ENCODE measurements around the gene ARMC9. TPM values are rescaled to one million over a fixed set of nuclear protein-coding genes. Genes with fewer than 3 reads are reported as not detected.

ARMC9 gene
- total RNA-seq, 1 donor from 2014 or later = 19.3 TPM

DNA sequence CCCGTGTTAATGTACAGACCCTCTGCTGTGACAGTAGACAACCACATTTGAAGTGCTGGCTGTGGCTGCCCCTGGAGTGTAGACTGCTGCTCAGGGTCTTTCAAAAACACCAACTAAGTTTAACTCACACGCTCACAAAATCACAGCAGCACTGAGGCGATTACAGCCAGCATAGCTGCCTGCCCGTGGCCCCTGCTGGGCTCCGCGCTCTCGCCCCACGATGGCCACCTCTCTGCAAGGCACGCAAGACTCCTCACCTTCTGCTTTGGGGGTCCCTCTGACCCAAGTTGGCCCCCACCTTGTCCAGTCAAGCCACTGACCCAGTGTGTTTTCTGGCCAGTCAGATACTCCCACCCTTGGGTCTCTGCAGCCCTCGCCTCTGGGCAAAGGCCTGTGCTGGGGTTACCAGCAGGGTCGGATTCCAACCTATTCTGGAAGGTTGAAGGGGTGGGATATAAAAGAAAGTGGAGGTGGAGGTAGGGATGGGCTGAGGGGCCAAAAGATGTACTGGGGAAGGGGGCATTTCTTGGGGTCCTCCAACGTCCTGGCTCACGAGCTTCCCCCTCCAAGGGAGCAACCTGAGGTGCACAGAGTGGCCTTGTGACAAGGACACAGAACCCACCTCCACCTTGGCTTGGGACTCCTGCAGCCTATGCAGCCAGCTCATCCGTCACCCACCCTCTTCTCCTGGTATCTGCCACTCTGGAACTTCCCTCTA, 194.2 kb downstream of the ARMC9 start:
- Mint-ChIP-seq H3K27ac (ENCODE audit: unreplicated experiment) (no peak overlapping the region), H3K4me3 (ENCODE audit: unreplicated experiment) (no peak overlapping the region), H3K27me3 (ENCODE audit: unreplicated experiment) (peaks cover 15% of the 10 kb centered on the region), H3K36me3 (ENCODE audit: unreplicated experiment) (no peaks in the 10 kb centered on the region), H3K4me1 (ENCODE audit: low read depth, unreplicated experiment) (no peaks in the 10 kb centered on the region), H3K9me3 (ENCODE audit: unreplicated experiment) (peaks cover under 1% of the 10 kb centered on the region)
- TF ChIP-seq, protein P1, sequence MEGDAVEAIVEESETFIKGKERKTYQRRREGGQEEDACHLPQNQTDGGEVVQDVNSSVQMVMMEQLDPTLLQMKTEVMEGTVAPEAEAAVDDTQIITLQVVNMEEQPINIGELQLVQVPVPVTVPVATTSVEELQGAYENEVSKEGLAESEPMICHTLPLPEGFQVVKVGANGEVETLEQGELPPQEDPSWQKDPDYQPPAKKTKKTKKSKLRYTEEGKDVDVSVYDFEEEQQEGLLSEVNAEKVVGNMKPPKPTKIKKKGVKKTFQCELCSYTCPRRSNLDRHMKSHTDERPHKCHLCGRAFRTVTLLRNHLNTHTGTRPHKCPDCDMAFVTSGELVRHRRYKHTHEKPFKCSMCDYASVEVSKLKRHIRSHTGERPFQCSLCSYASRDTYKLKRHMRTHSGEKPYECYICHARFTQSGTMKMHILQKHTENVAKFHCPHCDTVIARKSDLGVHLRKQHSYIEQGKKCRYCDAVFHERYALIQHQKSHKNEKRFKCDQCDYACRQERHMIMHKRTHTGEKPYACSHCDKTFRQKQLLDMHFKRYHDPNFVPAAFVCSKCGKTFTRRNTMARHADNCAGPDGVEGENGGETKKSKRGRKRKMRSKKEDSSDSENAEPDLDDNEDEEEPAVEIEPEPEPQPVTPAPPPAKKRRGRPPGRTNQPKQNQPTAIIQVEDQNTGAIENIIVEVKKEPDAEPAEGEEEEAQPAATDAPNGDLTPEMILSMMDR (IDR thresholded peaks at IDR 0.05; ENCODE audit: partially characterized antibody, unreplicated experiment) = no peak
- no peak for DNase-seq

DNA sequence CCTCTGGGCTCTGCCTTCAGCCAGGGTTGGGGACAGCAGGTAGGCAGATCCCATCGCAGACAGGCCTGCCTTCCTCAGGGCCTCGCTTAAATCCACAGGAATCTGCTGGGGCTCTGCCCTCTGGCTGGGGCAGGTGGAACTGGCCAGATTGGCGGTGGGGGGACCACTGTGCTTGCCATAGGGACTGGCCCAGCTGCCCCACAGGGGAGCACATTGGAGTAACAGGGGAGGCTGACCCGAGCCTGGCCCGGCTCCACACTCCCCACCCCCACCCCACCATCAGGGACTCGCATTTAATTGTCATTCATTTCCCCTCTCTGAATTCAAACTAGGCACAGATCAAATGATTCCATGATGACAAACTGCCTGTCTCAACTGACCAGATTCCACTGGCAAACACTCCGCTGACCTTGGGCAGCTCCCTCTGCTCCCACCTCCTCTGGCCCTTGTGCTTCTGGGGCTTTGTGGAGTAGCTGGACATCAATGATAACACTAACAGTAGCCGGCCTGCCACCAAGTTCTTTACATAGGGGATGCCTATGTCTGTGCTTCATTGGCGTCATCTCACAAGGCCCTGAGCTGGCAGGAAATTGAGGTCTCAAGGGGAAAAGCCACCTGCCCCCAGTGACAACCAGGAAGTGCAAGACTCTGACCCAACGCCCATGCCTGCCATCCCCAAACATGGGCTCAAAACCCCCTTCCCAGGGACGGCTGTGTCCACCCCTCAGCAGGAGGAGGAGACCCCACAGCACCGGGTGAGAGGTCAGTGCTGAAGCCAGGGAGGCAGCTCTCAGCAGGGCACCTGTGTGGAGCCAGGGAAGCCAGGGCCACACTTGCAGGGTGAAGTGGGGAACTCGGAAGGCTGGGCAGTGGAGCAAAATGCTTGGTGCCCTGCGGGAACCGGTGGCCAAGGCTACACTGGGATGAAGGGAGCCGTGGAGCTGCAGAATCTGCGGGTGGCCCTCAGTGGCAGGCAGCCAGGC, 195.0 kb downstream of the ARMC9 start:
- Mint-ChIP-seq H3K27me3 (ENCODE audit: unreplicated experiment) (peaks cover 15% of the 10 kb centered on the region), H3K4me1 (ENCODE audit: low read depth, unreplicated experiment) (no peaks in the 10 kb centered on the region), H3K27ac (ENCODE audit: unreplicated experiment) (no peak overlapping the region), H3K4me3 (ENCODE audit: unreplicated experiment) (no peak overlapping the region), H3K36me3 (ENCODE audit: unreplicated experiment) (no peaks in the 10 kb centered on the region), H3K9me3 (ENCODE audit: unreplicated experiment) (peaks cover 2% of the 10 kb centered on the region)
- TF ChIP-seq, protein P1 (IDR thresholded peaks at IDR 0.05; ENCODE audit: partially characterized antibody, unreplicated experiment) = no peak
- no peak for DNase-seq

DNA sequence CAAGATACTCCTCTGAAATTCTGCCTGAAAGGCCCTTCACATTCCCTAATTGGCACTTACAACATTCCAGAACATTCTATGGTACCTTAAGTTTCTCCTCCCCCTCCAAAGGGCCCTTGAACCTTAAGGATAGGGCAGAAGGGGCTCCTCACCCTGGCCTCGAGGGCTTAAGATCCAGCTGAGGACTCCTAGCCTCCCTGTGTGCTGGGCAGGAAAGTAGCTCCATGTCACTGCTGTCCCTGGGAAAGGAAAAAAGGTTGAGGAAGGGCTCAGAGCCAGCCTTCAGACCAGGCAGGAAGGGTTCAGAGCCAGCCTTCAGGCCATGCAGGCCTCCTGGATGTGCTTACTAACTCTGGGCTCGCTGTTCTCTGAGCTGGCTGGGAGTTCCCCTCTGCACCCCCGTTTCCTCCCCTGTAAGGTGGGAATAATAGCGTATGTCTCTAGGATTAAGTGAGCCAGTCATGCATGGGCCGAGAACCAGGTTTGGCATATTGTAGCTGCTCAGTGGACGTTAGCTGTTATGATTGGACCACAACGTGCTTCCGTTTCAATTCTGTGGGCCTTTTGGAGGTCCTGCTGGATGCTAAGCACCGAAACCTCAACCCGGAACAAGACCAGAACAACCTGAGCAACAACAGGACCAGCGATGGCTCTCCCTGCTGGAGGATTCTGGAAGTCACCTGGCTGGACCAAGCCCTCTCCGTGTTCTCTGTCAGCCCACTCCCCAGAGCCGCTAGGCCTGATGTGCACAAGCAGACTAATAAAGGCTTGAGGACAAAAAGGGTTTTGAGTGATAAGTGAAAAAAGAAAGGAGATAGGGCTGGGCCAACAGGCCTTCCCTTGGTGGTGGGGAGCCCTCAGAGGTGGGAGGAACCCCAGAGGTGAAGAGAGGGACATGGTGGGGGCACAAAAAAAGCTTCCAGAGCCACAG, 196.0 kb downstream of the ARMC9 start:
- Mint-ChIP-seq H3K4me1 (ENCODE audit: low read depth, unreplicated experiment) (no peaks in the 10 kb centered on the region), H3K9me3 (ENCODE audit: unreplicated experiment) (peaks cover 2% of the 10 kb centered on the region), H3K4me3 (ENCODE audit: unreplicated experiment) (peak overlapping the region; percentile 67), H3K36me3 (ENCODE audit: unreplicated experiment) (no peaks in the 10 kb centered on the region), H3K27me3 (ENCODE audit: unreplicated experiment) (peaks cover 15% of the 10 kb centered on the region), H3K27ac (ENCODE audit: unreplicated experiment) (no peak overlapping the region)
- TF ChIP-seq, protein P1 (IDR thresholded peaks at IDR 0.05; ENCODE audit: partially characterized antibody, unreplicated experiment) = peak; percentile 28
- DNase-seq = no peak

DNA sequence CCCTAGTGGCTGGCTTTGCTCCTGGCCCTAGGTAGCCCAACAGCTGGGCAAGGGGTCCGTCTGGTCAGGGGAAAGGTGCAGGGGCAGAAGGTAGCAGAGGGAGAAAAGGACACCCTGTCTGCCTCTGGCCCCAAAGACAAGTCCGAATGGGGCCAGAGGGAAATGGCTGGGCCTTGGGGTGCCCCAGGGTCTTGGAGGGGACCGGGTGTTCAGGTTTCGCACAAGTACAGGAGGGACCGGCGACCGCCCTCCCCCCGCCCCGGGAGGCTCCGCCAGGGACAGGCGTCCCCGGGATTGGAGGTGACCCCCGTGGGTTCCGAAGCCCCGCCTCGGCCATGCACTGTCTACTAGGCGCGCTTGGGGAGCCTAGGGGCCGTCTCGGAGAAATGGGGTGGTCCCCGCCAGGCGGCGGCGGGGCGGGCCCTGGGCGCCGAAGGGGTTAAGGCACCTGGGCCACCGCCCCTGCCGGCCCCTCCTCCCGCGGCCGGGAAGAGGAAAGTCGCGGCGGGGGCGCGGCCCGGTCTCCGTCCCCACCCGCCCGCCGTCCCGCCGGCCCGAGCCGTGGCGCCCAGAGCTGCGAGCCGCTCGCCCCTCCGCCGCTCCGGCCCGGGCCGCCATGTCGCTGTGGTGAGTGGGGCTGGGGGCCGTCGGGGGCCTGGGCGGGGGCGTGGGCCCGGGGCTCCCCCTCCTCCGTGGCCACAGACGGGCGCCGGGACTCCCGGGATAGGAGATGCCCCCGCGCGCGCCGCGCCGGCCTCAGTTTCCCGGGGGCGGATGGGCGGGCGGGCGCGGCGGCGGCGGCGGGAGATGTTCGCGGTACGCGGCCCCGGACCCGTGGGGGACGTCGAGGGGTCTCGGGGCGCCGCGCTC, 197.0 kb downstream of the ARMC9 start, which contains the start of gene B3GNT7:
TSS of gene B3GNT7 (plus strand) at position 523 of the 870 bp plus-strand sequence. CDS start at position 617, 94 bp downstream.
- no peaks in the 10 kb centered on the region for H3K4me1 Mint-ChIP-seq (ENCODE audit: low read depth, unreplicated experiment)
- peaks cover 2% of the 10 kb centered on the region for H3K9me3 Mint-ChIP-seq (ENCODE audit: unreplicated experiment)
- peaks cover 16% of the 10 kb centered on the region for H3K27me3 Mint-ChIP-seq (ENCODE audit: unreplicated experiment)
- H3K27ac Mint-ChIP-seq (ENCODE audit: unreplicated experiment) = no peak within 1 kb of the TSS
- TF ChIP-seq, protein P1 (IDR thresholded peaks at IDR 0.05; ENCODE audit: partially characterized antibody, unreplicated experiment) = no peak
- no peaks in the 10 kb centered on the region for H3K36me3 Mint-ChIP-seq (ENCODE audit: unreplicated experiment)
- no peak for DNase-seq
- H3K4me3 Mint-ChIP-seq (ENCODE audit: unreplicated experiment) = peak within 1 kb of the TSS; percentile 67
